Vagina (tissue), 1 donor: ENCODE results near the gene GRAPL. TPM values are rescaled to one million over a fixed set of nuclear protein-coding genes. Genes with fewer than 3 reads are reported as not detected.

Experiments
- total RNA-seq: library from RNA; depleted of rRNA; stranded (reverse); fragments of >200 nt; gene quantifications from one replicate; pipeline ENCODE4 v1.2.3, GENCODE V29; 2016

Gene GRAPL
- total RNA-seq, 1 donor from 2014 or later: not detected

Other genes starting within 250 kb of the GRAPL start
- not detected for gene SLC5A10, start 175.4 kb upstream of the GRAPL start, total RNA-seq
- 36.1 TPM for gene FAM83G, start 122.8 kb upstream of the GRAPL start, total RNA-seq
- gene GRAP, start 80.6 kb upstream of the GRAPL start, total RNA-seq: 5.2 TPM
- 65.6 TPM for gene EPN2, start 109.8 kb downstream of the GRAPL start, total RNA-seq
- gene B9D1, start 235.1 kb downstream of the GRAPL start, total RNA-seq: 50.6 TPM